Activated CD8-positive, alpha-beta memory T cell treated with anti-CD3 and anti-CD28 coated beads, Interleukin-2, amount 10 ng/mL, durations not matched to agents 7 days and 5 days (primary cell): Measurements from ENCODE around the gene API5. TPM values are rescaled to one million over a fixed set of nuclear protein-coding genes. Genes with fewer than 3 reads are reported as not detected.

Source experiments
- ATAC-seq: fragments of 150-1000 bp; cut with Tn5 transposase; one replicate; pipeline ENCODE4 v1.10.0; 2021; ENCODE audit warnings: moderate library complexity
- CTCF ChIA-PET: fragments of 350-600 bp; sonication (Branson Sonifier 250); formaldehyde crosslinking; loops from one replicate; lab custom pipeline; 2021; ENCODE audit warnings: antibody characterized with exemption; lab: Charles Lee
- DNase-seq: peaks from one replicate; pipeline ENCODE4 v3.0.0-alpha.2; 2020
- H3K27ac Mint-ChIP-seq: one replicate; pipeline ENCODE4 v1.8.0; 2021; ENCODE audit warnings: mild to moderate bottlenecking, mixed read lengths
- H3K27me3 Mint-ChIP-seq: one replicate; pipeline ENCODE4 v1.8.0; 2021; ENCODE audit warnings: mixed read lengths
- H3K36me3 Mint-ChIP-seq: one replicate; pipeline ENCODE4 v1.8.0; 2021; ENCODE audit warnings: mild to moderate bottlenecking, mixed read lengths
- H3K4me1 Mint-ChIP-seq: one replicate; pipeline ENCODE4 v1.8.0; 2021; ENCODE audit warnings: mixed read lengths
- H3K4me3 Mint-ChIP-seq: one replicate; pipeline ENCODE4 v1.8.0; 2021; ENCODE audit warnings: mild to moderate bottlenecking, moderate library complexity, mixed read lengths
- H3K9me3 Mint-ChIP-seq: one replicate; pipeline ENCODE4 v1.8.0; 2022; ENCODE audit warnings: low read depth, mixed read lengths
- total RNA-seq, 2 experiments: library from RNA; stranded (reverse); gene quantifications; one replicate each; pipeline ENCODE4 v1.2.3, GENCODE V29; 2021

The API5 gene
- 100 to 1,000 TPM in 1 of 2 experiments, 10 to 100 TPM in 1; 99.5 to 134 TPM for total RNA-seq

- CTCF ChIA-PET = interaction anchor here (0.8 to 3.2 kb wide), 16 partner anchors 10 to 569 kb away, joined by 3 to 67 read pairs (median 4); partner anchors contain the start of gene TTC17
- Mint-ChIP-seq H3K27me3 (no peaks in the 10 kb centered on the region), H3K4me3 (peak within 1 kb of the TSS; percentile 99), H3K9me3 (no peaks in the 10 kb centered on the region), H3K27ac (peak within 1 kb of the TSS; percentile 96), H3K4me1 (peaks cover 47% of the 10 kb centered on the region), H3K36me3 (no peaks in the 10 kb centered on the region)
- peak; percentile 96 for DNase-seq
- ATAC-seq = peak; percentile 94
Observed at GRCh38 chr11:43311791-43312607, at the start of gene API5. TSS of gene API5 (plus strand) at chr11:43311996. CDS start at chr11:43312128, 132 bp downstream.

GRCh38 chr11:43267856-43268580 lies 43.8 kb upstream of the API5 start:
- Mint-ChIP-seq H3K4me3 (no peak overlapping the region), H3K27ac (no peak overlapping the region), H3K36me3 (no peaks in the 10 kb centered on the region), H3K4me1 (peaks cover 2% of the 10 kb centered on the region), H3K9me3 (no peaks in the 10 kb centered on the region), H3K27me3 (no peaks in the 10 kb centered on the region)
- no peak for DNase-seq
- no peak for ATAC-seq
- CTCF ChIA-PET = interaction anchor here (0.8 kb wide), 1 partner anchor 15 kb away, joined by 3 read pairs; no protein-coding TSS in a partner anchor

GRCh38 chr11:43268786-43269185 lies 43.0 kb upstream of the API5 start:
- no peak overlapping the region for H3K27ac Mint-ChIP-seq
- H3K36me3 Mint-ChIP-seq = no peaks in the 10 kb centered on the region
- DNase-seq (no peak), ATAC-seq (no peak)
- H3K4me3 Mint-ChIP-seq = no peak overlapping the region
- no peaks in the 10 kb centered on the region for H3K9me3 Mint-ChIP-seq
- H3K4me1 Mint-ChIP-seq = peaks cover 2% of the 10 kb centered on the region
- no peaks in the 10 kb centered on the region for H3K27me3 Mint-ChIP-seq
- CTCF ChIA-PET = interaction anchor here (2.1 kb wide), 1 partner anchor 14 kb away, joined by 6 read pairs; no protein-coding TSS in a partner anchor

- H3K36me3 Mint-ChIP-seq = no peaks in the 10 kb centered on the region
- DNase-seq = no peak
- ATAC-seq = no peak
- no peaks in the 10 kb centered on the region for H3K27me3 Mint-ChIP-seq
- no peaks in the 10 kb centered on the region for H3K9me3 Mint-ChIP-seq
- CTCF ChIA-PET = interaction anchor here (2.1 kb wide), 1 partner anchor 14 kb away, joined by 6 read pairs; no protein-coding TSS in a partner anchor
- H3K27ac Mint-ChIP-seq = no peak overlapping the region
- peaks cover 2% of the 10 kb centered on the region for H3K4me1 Mint-ChIP-seq
- no peak overlapping the region for H3K4me3 Mint-ChIP-seq
Observed at GRCh38 chr11:43269254-43269918, 42.4 kb upstream of the API5 start.

GRCh38 chr11:43270468-43270867 lies 41.3 kb upstream of the API5 start:
- CTCF ChIA-PET = interaction anchor here (0.9 to 2.1 kb wide), 2 partner anchors 11 to 12 kb away, joined by 3 to 6 read pairs; no protein-coding TSS in a partner anchor

GRCh38 chr11:43278193-43278956 lies 33.4 kb upstream of the API5 start:
- CTCF ChIA-PET = interaction anchor here (0.7 to 1.1 kb wide), 2 partner anchors 33 to 141 kb away, joined by 3 to 4 read pairs; partner anchors contain the start of gene API5
- H3K9me3 Mint-ChIP-seq = no peaks in the 10 kb centered on the region
- peaks cover 4% of the 10 kb centered on the region for H3K27me3 Mint-ChIP-seq
- DNase-seq = no peak
- H3K36me3 Mint-ChIP-seq = no peaks in the 10 kb centered on the region
- no peak overlapping the region for H3K27ac Mint-ChIP-seq
- H3K4me3 Mint-ChIP-seq = no peak overlapping the region
- no peaks in the 10 kb centered on the region for H3K4me1 Mint-ChIP-seq
- no peak for ATAC-seq

More at GRCh38 chr11:43270468-43270867, 41.3 kb upstream of the API5 start:
- DNase-seq (no peak), ATAC-seq (no peak)
- Mint-ChIP-seq H3K4me3 (no peak overlapping the region), H3K4me1 (peaks cover 2% of the 10 kb centered on the region), H3K36me3 (no peaks in the 10 kb centered on the region), H3K27ac (no peak overlapping the region), H3K27me3 (no peaks in the 10 kb centered on the region), H3K9me3 (no peaks in the 10 kb centered on the region)

GRCh38 chr11:43282607-43283440 lies 29.0 kb upstream of the API5 start:
- Mint-ChIP-seq H3K4me3 (no peak overlapping the region), H3K4me1 (no peaks in the 10 kb centered on the region), H3K36me3 (no peaks in the 10 kb centered on the region), H3K27ac (no peak overlapping the region), H3K27me3 (peaks cover 6% of the 10 kb centered on the region), H3K9me3 (no peaks in the 10 kb centered on the region)
- ATAC-seq = peak; percentile 42
- CTCF ChIA-PET = interaction anchor here (0.8 to 3.5 kb wide), 11 partner anchors 9 to 1822 kb away, joined by 3 to 13 read pairs (median 5); no protein-coding TSS in a partner anchor
- peak; percentile 55 for DNase-seq

- H3K4me3 Mint-ChIP-seq = no peak overlapping the region
- peaks cover 5% of the 10 kb centered on the region for H3K4me1 Mint-ChIP-seq
- no peak overlapping the region for H3K27ac Mint-ChIP-seq
- ATAC-seq (no peak), DNase-seq (no peak)
- no peaks in the 10 kb centered on the region for H3K9me3 Mint-ChIP-seq
- CTCF ChIA-PET = no interaction called here
- no peaks in the 10 kb centered on the region for H3K36me3 Mint-ChIP-seq
- H3K27me3 Mint-ChIP-seq = peaks cover 6% of the 10 kb centered on the region
Observed at GRCh38 chr11:43285826-43286225, 26.0 kb upstream of the API5 start.

- no peak for ATAC-seq
- H3K4me1 Mint-ChIP-seq = peaks cover 5% of the 10 kb centered on the region
- H3K36me3 Mint-ChIP-seq = no peaks in the 10 kb centered on the region
- H3K27ac Mint-ChIP-seq = no peak overlapping the region
- peaks cover 2% of the 10 kb centered on the region for H3K9me3 Mint-ChIP-seq
- peaks cover 4% of the 10 kb centered on the region for H3K27me3 Mint-ChIP-seq
- DNase-seq = no peak
- CTCF ChIA-PET = no interaction called here
- H3K4me3 Mint-ChIP-seq = no peak overlapping the region
Observed at GRCh38 chr11:43289368-43289767, 22.4 kb upstream of the API5 start.

GRCh38 chr11:43298397-43298796 lies 13.4 kb upstream of the API5 start:
- Mint-ChIP-seq H3K36me3 (peaks cover 2% of the 10 kb centered on the region), H3K9me3 (peaks cover 10% of the 10 kb centered on the region), H3K27ac (no peak overlapping the region), H3K4me1 (no peaks in the 10 kb centered on the region), H3K27me3 (no peaks in the 10 kb centered on the region), H3K4me3 (no peak overlapping the region)
- ATAC-seq (no peak), DNase-seq (no peak)
- CTCF ChIA-PET = no interaction called here

- H3K4me1 Mint-ChIP-seq = peaks cover 59% of the 10 kb centered on the region
- DNase-seq (no peak), ATAC-seq (no peak)
- no peak overlapping the region for H3K27ac Mint-ChIP-seq
- H3K36me3 Mint-ChIP-seq = peaks cover 10% of the 10 kb centered on the region
- no peaks in the 10 kb centered on the region for H3K27me3 Mint-ChIP-seq
- no peaks in the 10 kb centered on the region for H3K9me3 Mint-ChIP-seq
- no peak overlapping the region for H3K4me3 Mint-ChIP-seq
- CTCF ChIA-PET = no interaction called here
Observed at GRCh38 chr11:43315966-43316365, 4.2 kb downstream of the API5 start.

- DNase-seq (peak; percentile 77), ATAC-seq (peak; percentile 14)
- Mint-ChIP-seq H3K27ac (peak overlapping the region; percentile 71), H3K9me3 (no peaks in the 10 kb centered on the region), H3K4me3 (no peak overlapping the region), H3K4me1 (peaks cover 58% of the 10 kb centered on the region), H3K36me3 (peaks cover 12% of the 10 kb centered on the region), H3K27me3 (no peaks in the 10 kb centered on the region)
- CTCF ChIA-PET = interaction anchor here (0.9 to 1.1 kb wide), 2 partner anchors 22 to 103 kb away, joined by 3 to 5 read pairs; no protein-coding TSS in a partner anchor
Observed at GRCh38 chr11:43316451-43316850, 4.7 kb downstream of the API5 start.
